GM12878 (cell line): Measurements from ENCODE around the gene EBPL. TPM values are rescaled to one million over a fixed set of nuclear protein-coding genes. Genes with fewer than 3 reads are reported as not detected.

ENCODE experiments used
- ATAC-seq: fragments of 200-7000 bp; cut with Tn5 transposase; 3 replicates; pipeline ENCODE4 v1.9.1; 2020; ENCODE audit warnings: mild to moderate bottlenecking, moderate library complexity
- Bru-seq: library from RNA; stranded (reverse); fragments of 400-500 nt; gene quantifications from one replicate; lab custom pipeline; 2021; lab: Mats Ljungman, UMichigan
- BruChase-seq, 2 experiments: library from RNA; stranded (reverse); fragments of 400-500 nt; gene quantifications; one replicate each; lab custom pipeline; 2021; lab: Mats Ljungman, UMichigan
- BruUV-seq: library from RNA; stranded (reverse); fragments of 400-500 nt; replicated peaks from 2 replicates; lab custom pipeline; 2021; lab: Mats Ljungman, UMichigan
- CTCF ChIA-PET: fragments of 300-600 bp; sonication (Branson Sonifier 250); formaldehyde crosslinking; extraction: SDS; loops from one replicate; lab custom pipeline; 2021; ENCODE audit warnings: inconsistent platforms; lab: Yijun Ruan, JAX
- POLR2A ChIA-PET: fragments of 350-600 bp; formaldehyde crosslinking; extraction: SDS; loops from one replicate; lab custom pipeline; 2021; ENCODE audit warnings: inconsistent platforms; lab: Charles Lee
- RAD21 ChIA-PET: fragments of 300-600 bp; sonication (Branson Sonifier 250); formaldehyde crosslinking; loops from one replicate; lab custom pipeline; 2023; ENCODE audit warnings: antibody characterized with exemption; ENCODE audit not compliant: unreplicated experiment; lab: Charles Lee
- SMC1A ChIA-PET: fragments of 300-600 bp; sonication (Branson Sonifier 250); formaldehyde crosslinking; loops from one replicate; lab custom pipeline; 2023; ENCODE audit not compliant: unreplicated experiment, uncharacterized antibody; lab: Charles Lee
- DNase-seq: peaks from one replicate; pipeline ENCODE4 v3.0.0-alpha.2; 2011; ENCODE audit warnings: low read depth, low spot score
- FAIRE-seq: peaks from 3 replicates; lab custom pipeline; 2011; peaks lifted over from hg19 to GRCh38; lab: Jason Lieb, UNC
- H2AFZ ChIP-seq: 2 replicates; pipeline ENCODE4 v1.6.0; 2011; ENCODE audit warnings: low read depth, low read length, control low read depth; ENCODE audit not compliant: control insufficient read depth
- H3K27ac ChIP-seq: 2 replicates; pipeline ENCODE4 v1.5.1; 2011; ENCODE audit warnings: control low read depth; ENCODE audit not compliant: control insufficient read depth, insufficient read depth
- H3K27me3 ChIP-seq, 2 experiments: replicated peaks in 1 of 2; 2 replicates each; pipeline versions ENCODE4 v1.6.0 to v1.6.1; 2011; ENCODE audit warnings: low read length in 1 of 2; ENCODE audit not compliant: control insufficient read depth in 2 of 2, insufficient read depth in 2 of 2
- H3K36me3 ChIP-seq, 2 experiments: 2 replicates each; pipeline ENCODE4 v1.5.1; 2011; ENCODE audit warnings: low read length in 1 of 2; ENCODE audit not compliant: control insufficient read depth in 2 of 2, insufficient read depth in 2 of 2
- H3K4me1 ChIP-seq: 2 replicates; pipeline ENCODE4 v1.6.1; 2011; ENCODE audit warnings: mild to moderate bottlenecking, low read length, moderate library complexity, mixed read lengths; ENCODE audit not compliant: control insufficient read depth, insufficient read depth
- H3K4me2 ChIP-seq: 2 replicates; pipeline ENCODE4 v1.6.0; 2011; ENCODE audit warnings: control low read depth; ENCODE audit not compliant: control insufficient read depth, insufficient read depth
- H3K4me3 ChIP-seq: fragments of 200-600 bp; sonication (generic); 2 replicates; pipeline ENCODE4 v1.5.1; 2016
- H3K79me2 ChIP-seq: 2 replicates; pipeline ENCODE4 v1.6.0; 2011; ENCODE audit warnings: low read length; ENCODE audit not compliant: control insufficient read depth, insufficient read depth
- H3K9ac ChIP-seq: 2 replicates; pipeline ENCODE4 v1.8.0; 2011; ENCODE audit warnings: low read length, control low read depth, mixed read lengths; ENCODE audit not compliant: control insufficient read depth, insufficient read depth
- H3K9me3 ChIP-seq: replicated peaks from 3 replicates; pipeline ENCODE4 v1.5.1; 2011; ENCODE audit warnings: mild to moderate bottlenecking, low read length; ENCODE audit not compliant: control insufficient read depth, insufficient read depth
- H4K20me1 ChIP-seq: 2 replicates; pipeline ENCODE4 v1.6.0; 2011; ENCODE audit not compliant: control insufficient read depth, insufficient read depth
- CTCF ChIP-seq, 3 experiments: IDR thresholded peaks in 2 of 3; conservative IDR thresholded peaks in 1 of 3; 2 replicates each; pipeline ENCODE4 v1.5.1; 2011; ENCODE audit warnings: low read depth in 3 of 3, low read length in 3 of 3, mild to moderate bottlenecking in 3 of 3, control low read depth in 2 of 3, moderate library complexity in 2 of 3, inconsistent platforms in 1 of 3, mixed read lengths in 1 of 3; ENCODE audit not compliant: control insufficient read depth in 2 of 3, insufficient read depth in 1 of 3; ENCODE audit errors: extremely low read depth in 1 of 3
- DPF2 ChIP-seq: fragments of 450-650 bp; IDR thresholded peaks from 2 replicates; pipeline ENCODE4 v1.6.1; 2017; ENCODE audit warnings: mild to moderate bottlenecking
- EED ChIP-seq: sonication (generic); IDR thresholded peaks from 2 replicates; pipeline ENCODE4 v1.6.1; 2016; ENCODE audit warnings: antibody characterized with exemption, low read depth
- GATAD2B ChIP-seq: fragments of 450-650 bp; conservative IDR thresholded peaks from 2 replicates; pipeline ENCODE4 v1.6.1; 2017; ENCODE audit warnings: low read depth, mild to moderate bottlenecking, moderate library complexity
- MYC ChIP-seq: IDR thresholded peaks from 2 replicates; pipeline ENCODE4 v1.6.1; 2011; ENCODE audit warnings: mild to moderate bottlenecking, low read length, moderate library complexity, inconsistent platforms; ENCODE audit not compliant: insufficient read depth, insufficient replicate concordance, insufficient read length, severe bottlenecking
- NFYB ChIP-seq: IDR thresholded peaks from 2 replicates; pipeline ENCODE4 v1.6.1; 2011; ENCODE audit warnings: low read depth, mild to moderate bottlenecking, low read length, improper control_type of control experiment, moderate library complexity; ENCODE audit not compliant: insufficient read depth
- NR2F1 ChIP-seq: fragments of 450-650 bp; conservative IDR thresholded peaks from 2 replicates; pipeline ENCODE4 v1.6.1; 2017; ENCODE audit warnings: mild to moderate bottlenecking
- POLR2A ChIP-seq: IDR thresholded peaks from 2 replicates; pipeline ENCODE4 v1.6.1; 2011; ENCODE audit warnings: low read depth, mild to moderate bottlenecking, low read length
- POLR2AphosphoS5 ChIP-seq: IDR thresholded peaks from 2 replicates; pipeline ENCODE4 v1.6.1; 2011; ENCODE audit warnings: mild to moderate bottlenecking, low read length, inconsistent platforms
- SKIL ChIP-seq: fragments of 450-650 bp; IDR thresholded peaks from 2 replicates; pipeline ENCODE4 v1.6.1; 2017; ENCODE audit warnings: mild to moderate bottlenecking, low read depth, inconsistent platforms; ENCODE audit not compliant: poor library complexity, severe bottlenecking
- SPI1 ChIP-seq: IDR thresholded peaks from 2 replicates; pipeline ENCODE4 v1.6.1; 2011; ENCODE audit warnings: low read depth, mild to moderate bottlenecking, low read length, moderate library complexity, borderline replicate concordance; ENCODE audit not compliant: insufficient read depth
- WGBS: methylation state at CpG from one replicate; pipeline ENCODE4 v1.1.6; 2016; ENCODE audit warnings: low lambda C conversion rate; ENCODE audit not compliant: insufficient replicate concordance, insufficient coverage; ENCODE audit errors: missing lambda C conversion rate; 5-methylcytosine and 5-hydroxymethylcytosine counted together
- in situ Hi-C: fragments of 300-500 bp; cut with MboI; formaldehyde crosslinking; loops from 9 replicates; pipeline ENCODE4 v1.14.3; 2018; ENCODE audit warnings: mixed read lengths
- intact Hi-C: fragments of 100-400 bp; cut with micrococcal nuclease; formaldehyde crosslinking; loops from one replicate; pipeline ENCODE4 v1.14.2; 2022; ENCODE audit not compliant: unreplicated experiment
- long read RNA-seq, 2 experiments: library from polyadenylated mRNA; unstranded; transcript quantifications; one replicate each; pipeline ENCODE4 v2.0.0, GENCODE V29; 2019 to 2020
- polyA minus RNA-seq, 3 experiments: library from RNA; depleted of rRNA, polyadenylated mRNA; stranded (reverse); fragments of >200 nt; gene quantifications; 2 replicates each; pipeline ENCODE4 v1.2.3, GENCODE V29; 2011
- polyA plus RNA-seq, 11 experiments: library from polyadenylated mRNA; depleted of rRNA in 4 of 11; unstranded in 6 of 11; stranded (reverse) in 5 of 11; fragments of >200 nt; fragmentation: Nextera tagmentation in 4 of 11; fragmentation: Illumina TruSeq in 1 of 11; extraction: Ambion mirVana in 4 of 11; extraction: Trizol in 1 of 11; gene quantifications; 1 replicate in 1 of 11; 2 replicates in 10 of 11; pipeline versions ENCODE4 v1.2.1 to v1.2.3, GENCODE V29; 2011 to 2016; ENCODE audit warnings: inconsistent platforms in 2 of 11, missing spikeins in 2 of 11, low read depth in 1 of 11
- total RNA-seq, 4 experiments: library from RNA; depleted of rRNA in 3 of 4; stranded (reverse); fragments of >200 nt in 3 of 4; fragmentation: Illumina TruSeq in 1 of 4; extraction: Trizol in 1 of 4; gene quantifications; 2 replicates each; pipeline versions ENCODE4 v1.2.1 to v1.2.3, GENCODE V29; 2013 to 2021
- TF ChIP-seq, protein P1 (sequence below): IDR thresholded peaks from 2 replicates; pipeline ENCODE4 v1.6.1; 2011; ENCODE audit warnings: low read depth, mild to moderate bottlenecking, low read length, moderate library complexity, borderline replicate concordance; ENCODE audit errors: extremely low read depth

EBPL gene
- 9.8 and 11.8 TPM in 2 replicates for total RNA-seq (2013; cell fraction: nucleolus; rRNA removed)
- 56.5 and 57.4 TPM in 2 replicates for total RNA-seq (2014; rRNA removed)
- total RNA-seq (2014; rRNA removed; fragmentation: Illumina TruSeq; extraction: Trizol): 35.1 and 35.8 TPM in 2 replicates
- total RNA-seq (2021): 42.4 and 43.0 TPM in 2 replicates
- 36.8 TPM for polyA plus RNA-seq (2011; ENCODE audit: low read depth)
- polyA plus RNA-seq (2011; rRNA removed): 44.5 and 61.5 TPM in 2 replicates
- 37.4 and 50.9 TPM in 2 replicates for polyA plus RNA-seq (2011; cell fraction: cytosol; rRNA removed)
- 18.4 and 21.6 TPM in 2 replicates for polyA plus RNA-seq (2011; cell fraction: nucleus; rRNA removed)
- polyA plus RNA-seq (2012): 36.7 and 46.0 TPM in 2 replicates
- polyA plus RNA-seq (2014; fragmentation: Illumina TruSeq; extraction: Trizol): 39.8 and 41.9 TPM in 2 replicates
- 10 to 100 TPM in 1 of 2 experiments, 1 to 10 TPM in 1; 6.2 to 16.7 TPM for polyA plus RNA-seq (2014; fragmentation: Nextera tagmentation; extraction: Ambion mirVana)
- 59.3 and 72.8 TPM in 2 replicates for polyA plus RNA-seq (2014; rRNA removed)
- polyA plus RNA-seq (2016; fragmentation: Nextera tagmentation; extraction: Ambion mirVana): 10 to 100 TPM; 52.5 to 67.6 TPM
- polyA minus RNA-seq (2011; rRNA and poly(A)+ RNA removed): 16.5 and 24.2 TPM in 2 replicates
- polyA minus RNA-seq (2011; cell fraction: cytosol; rRNA and poly(A)+ RNA removed): 7.1 and 8.8 TPM in 2 replicates
- polyA minus RNA-seq (2011; cell fraction: nucleus; rRNA and poly(A)+ RNA removed): 3.7 and 6.3 TPM in 2 replicates
- percentile 66 among the genes with signal in this experiment for Bru-seq, nascent RNA
- percentile 61 among the genes with signal in this experiment for BruChase-seq, experiment 1, labeled RNA remaining after a 6-hour chase
- BruChase-seq, experiment 2, labeled RNA remaining after a 2-hour chase: percentile 58 among the genes with signal in this experiment
- long read RNA-seq, experiment 1, transcript EBPL-201 (4 exons, 914 nt): major isoform, 8 of 17 reads
- long read RNA-seq, experiment 1, partial matches to known transcripts: 0 of 17 reads
- long read RNA-seq, experiment 1, other reads (novel, unspliced or antisense): 4 of 17 reads
- long read RNA-seq, experiment 2, partial matches to known transcripts: 0 of 1 reads
- long read RNA-seq, experiment 2, other reads (novel, unspliced or antisense): 1 of 1 reads

- SMC1A ChIA-PET: interaction anchor here (0.7 to 1.4 kb wide), 5 partner anchors 12 to 102 kb away, joined by 3 to 8 read pairs (median 4); partner anchors contain the start of gene KPNA3
- BruUV-seq: no TSS peak
- H3K27me3 ChIP-seq: no peaks in the 10 kb centered on the region
- H3K27ac ChIP-seq: peak within 1 kb of the TSS; percentile 65
- RAD21 ChIA-PET: interaction anchor here (1.0 to 1.6 kb wide), 3 partner anchors 99 to 102 kb away, joined by 3 to 6 read pairs (median 4); partner anchors contain the start of gene KPNA3
- FAIRE-seq (peak; percentile 76), ATAC-seq (peak; percentile 98), DNase-seq (peak; percentile 47)
- WGBS: under 1% methylated on average over 59 of the region's 67 CpGs
- H3K4me1 ChIP-seq: no peaks in the 10 kb centered on the region; the same call in 1 of the 2 replicates
- H3K4me3 ChIP-seq: peak within 1 kb of the TSS; percentile 81
- no peaks in the 10 kb centered on the region for H4K20me1 ChIP-seq
- peak within 1 kb of the TSS; percentile 94 for H3K4me2 ChIP-seq
- POLR2A ChIA-PET: interaction anchor here (0.6 to 1.1 kb wide), 4 partner anchors 61 to 1238 kb away, joined by 3 to 7 read pairs (median 5); partner anchors contain the start of genes KPNA3 and PHF11
- peaks cover 23% of the 10 kb centered on the region for H3K79me2 ChIP-seq
- intact Hi-C loops: loop anchor here (2.0 kb wide), 1 partner anchor 102 kb away; the partner anchor contains the start of gene KPNA3
- peak within 1 kb of the TSS; percentile 95 for H2AFZ ChIP-seq
- in situ Hi-C loops: no loop called here
- H3K36me3 ChIP-seq: no peaks in the 10 kb centered on the region; a peak in 1 of 4 replicates
- peak within 1 kb of the TSS; percentile 72 for H3K9ac ChIP-seq
- H3K9me3 ChIP-seq: no peaks in the 10 kb centered on the region
- CTCF ChIA-PET: interaction anchor here (0.9 to 1.9 kb wide), 4 partner anchors 21 to 245 kb away, joined by 3 to 15 read pairs (median 3); partner anchors contain the start of genes KPNA3 and SPRYD7
- no peak for TF ChIP-seq CTCF (IDR thresholded peaks at IDR 0.05 in 2 of 3, conservative IDR thresholded peaks at IDR 0.05 in 1 of 3; ENCODE audit: control insufficient read depth in 2 of 3, extremely low read depth in 1 of 3, insufficient read depth in 1 of 3, low read depth in 3 of 3, low read length in 3 of 3)
- no peak for TF ChIP-seq SKIL
- peak; percentile 58; the same call in 1 of the 2 replicates for TF ChIP-seq POLR2AphosphoS5
- no peak for TF ChIP-seq EED
- TF ChIP-seq, protein P1, sequence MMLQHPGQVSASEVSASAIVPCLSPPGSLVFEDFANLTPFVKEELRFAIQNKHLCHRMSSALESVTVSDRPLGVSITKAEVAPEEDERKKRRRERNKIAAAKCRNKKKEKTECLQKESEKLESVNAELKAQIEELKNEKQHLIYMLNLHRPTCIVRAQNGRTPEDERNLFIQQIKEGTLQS: no peak
- no peak for TF ChIP-seq SPI1
- peak; percentile 69 for TF ChIP-seq GATAD2B
- TF ChIP-seq MYC: peak; percentile 62
- TF ChIP-seq NR2F1: 0 out of 2 replicates have a peak, but pooled peaks have one; percentile 39
- peak; percentile 72; the same call in 1 of the 2 replicates for TF ChIP-seq NFYB
- TF ChIP-seq DPF2: peak; percentile 69
- TF ChIP-seq POLR2A: peak; percentile 86
These were observed at the start of gene EBPL for GRCh38 chr13:49690995-49691784. EBPL (minus strand) TSS chr13:49691486; CDS start chr13:49691424, 62 bp downstream.
